LNCaP clone FGC (cell line): ENCODE data around the gene MARK3.

Experiments
- DNase-seq: peaks from one replicate; pipeline ENCODE4 v3.0.0-alpha.2; 2011; ENCODE audit warnings: low read depth
- H3K4me3 ChIP-seq: 2 replicates; pipeline ENCODE4 v1.5.1; 2011; ENCODE audit warnings: mild to moderate bottlenecking, low read depth, low read length, control low read depth
- TF ChIP-seq, protein P1 (sequence below): IDR thresholded peaks from 2 replicates; pipeline ENCODE4 v1.5.1; 2012; ENCODE audit warnings: mild to moderate bottlenecking; ENCODE audit not compliant: control insufficient read depth, insufficient read depth; ENCODE audit errors: extremely low read depth

The MARK3 gene

DNA sequence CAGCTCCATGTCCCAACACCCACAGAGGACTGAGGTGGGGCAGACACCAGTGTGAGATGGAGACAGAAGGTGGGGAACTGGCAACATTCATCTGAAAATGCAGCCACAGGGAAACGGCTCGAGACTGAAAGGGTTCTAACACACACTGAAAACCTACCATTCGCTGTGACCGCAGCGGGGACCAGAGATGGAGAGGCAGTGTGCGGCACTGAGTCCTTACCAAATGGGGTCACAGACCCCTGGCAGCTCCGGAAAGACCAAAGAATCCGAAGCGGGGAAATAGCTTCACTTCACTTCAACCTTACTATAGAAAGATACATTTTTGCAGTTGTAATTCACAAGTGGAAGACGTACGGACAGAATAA is 167.6 kb downstream of the MARK3 start:
- TF ChIP-seq, protein P1, sequence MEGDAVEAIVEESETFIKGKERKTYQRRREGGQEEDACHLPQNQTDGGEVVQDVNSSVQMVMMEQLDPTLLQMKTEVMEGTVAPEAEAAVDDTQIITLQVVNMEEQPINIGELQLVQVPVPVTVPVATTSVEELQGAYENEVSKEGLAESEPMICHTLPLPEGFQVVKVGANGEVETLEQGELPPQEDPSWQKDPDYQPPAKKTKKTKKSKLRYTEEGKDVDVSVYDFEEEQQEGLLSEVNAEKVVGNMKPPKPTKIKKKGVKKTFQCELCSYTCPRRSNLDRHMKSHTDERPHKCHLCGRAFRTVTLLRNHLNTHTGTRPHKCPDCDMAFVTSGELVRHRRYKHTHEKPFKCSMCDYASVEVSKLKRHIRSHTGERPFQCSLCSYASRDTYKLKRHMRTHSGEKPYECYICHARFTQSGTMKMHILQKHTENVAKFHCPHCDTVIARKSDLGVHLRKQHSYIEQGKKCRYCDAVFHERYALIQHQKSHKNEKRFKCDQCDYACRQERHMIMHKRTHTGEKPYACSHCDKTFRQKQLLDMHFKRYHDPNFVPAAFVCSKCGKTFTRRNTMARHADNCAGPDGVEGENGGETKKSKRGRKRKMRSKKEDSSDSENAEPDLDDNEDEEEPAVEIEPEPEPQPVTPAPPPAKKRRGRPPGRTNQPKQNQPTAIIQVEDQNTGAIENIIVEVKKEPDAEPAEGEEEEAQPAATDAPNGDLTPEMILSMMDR, result no peak
- no peak overlapping the region for H3K4me3 ChIP-seq
- DNase-seq, result no peak
